ENCODE measurements around the gene ZNF592. TPM values are rescaled to one million over a fixed set of nuclear protein-coding genes. Genes with fewer than 3 reads are reported as not detected.
"Not testable (repeated sequence)": the region's sequence is repeated elsewhere in the genome, so short reads cannot be mapped to it uniquely, and the experiment has no call there.

The ZNF592 gene
- total and polyA plus RNA-seq, 8 donors, result 3.8 to 36.8 (median 9.8) TPM

DNA sequence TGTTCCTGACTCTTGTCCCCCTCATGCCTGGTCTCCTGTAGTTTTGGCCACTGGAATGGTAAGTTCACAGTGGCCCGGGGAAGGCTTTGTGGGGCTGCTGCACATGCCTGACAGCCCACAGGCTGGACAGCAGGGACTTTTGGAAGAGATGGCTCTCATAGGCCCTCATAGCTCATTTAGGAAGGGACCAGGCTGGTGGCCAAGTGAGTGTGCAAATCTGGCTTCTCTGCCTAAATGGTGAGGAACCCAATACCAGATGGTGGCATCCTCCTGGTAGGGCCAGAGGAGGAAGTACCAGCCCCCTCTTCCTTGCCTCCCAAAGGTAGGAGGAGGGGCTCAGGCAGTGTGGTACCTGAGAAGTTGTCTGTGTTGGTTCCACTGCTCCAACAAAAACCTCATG is 94.4 kb downstream of the ZNF592 start:
- Histone ChIP-seq H3K9me3 (peaks cover 0 to 14% (median 9%) of the 10 kb centered on the region in 4 donors), H3K36me3 (peaks cover 0 to 3% (median 0%) of the 10 kb centered on the region in 4 donors), H3K4me3 (no peak overlapping the region), H3K27ac (peak overlapping the region in 4 of 5 donors; percentile 26 to 96 (median 92)), H3K27me3 (no peaks in the 10 kb centered on the region), H3K4me1 (peaks cover 25 to 71% (median 44%) of the 10 kb centered on the region in 4 donors)
- no peak for DNase-seq
- WGBS, 5 donors, result 86 to 100% (median 91%) methylated on average over 1 of the region's 1 CpG
- intact Hi-C loops (cut with DNase I; ENCODE audit: low total_unique reads), result no loop called here
- TF ChIP-seq POLR2A (IDR thresholded peaks at IDR 0.05) (no peak), POLR2AphosphoS5 (IDR thresholded peaks at IDR 0.05) (no peak), EP300 (IDR thresholded peaks at IDR 0.05) (no peak)
- TF ChIP-seq, protein P1, sequence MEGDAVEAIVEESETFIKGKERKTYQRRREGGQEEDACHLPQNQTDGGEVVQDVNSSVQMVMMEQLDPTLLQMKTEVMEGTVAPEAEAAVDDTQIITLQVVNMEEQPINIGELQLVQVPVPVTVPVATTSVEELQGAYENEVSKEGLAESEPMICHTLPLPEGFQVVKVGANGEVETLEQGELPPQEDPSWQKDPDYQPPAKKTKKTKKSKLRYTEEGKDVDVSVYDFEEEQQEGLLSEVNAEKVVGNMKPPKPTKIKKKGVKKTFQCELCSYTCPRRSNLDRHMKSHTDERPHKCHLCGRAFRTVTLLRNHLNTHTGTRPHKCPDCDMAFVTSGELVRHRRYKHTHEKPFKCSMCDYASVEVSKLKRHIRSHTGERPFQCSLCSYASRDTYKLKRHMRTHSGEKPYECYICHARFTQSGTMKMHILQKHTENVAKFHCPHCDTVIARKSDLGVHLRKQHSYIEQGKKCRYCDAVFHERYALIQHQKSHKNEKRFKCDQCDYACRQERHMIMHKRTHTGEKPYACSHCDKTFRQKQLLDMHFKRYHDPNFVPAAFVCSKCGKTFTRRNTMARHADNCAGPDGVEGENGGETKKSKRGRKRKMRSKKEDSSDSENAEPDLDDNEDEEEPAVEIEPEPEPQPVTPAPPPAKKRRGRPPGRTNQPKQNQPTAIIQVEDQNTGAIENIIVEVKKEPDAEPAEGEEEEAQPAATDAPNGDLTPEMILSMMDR (IDR thresholded peaks at IDR 0.05), result no peak

GRCh38 chr15:84844964-84845363 is 96.6 kb downstream of the ZNF592 start:
- intact Hi-C loops (cut with DNase I; ENCODE audit: low total_unique reads), result no loop called here
- 21 to 48% (median 25%) methylated on average over 2 of the region's 2 CpGs for WGBS, 5 donors
- H3K9me3 ChIP-seq, result peaks cover 0 to 14% (median 9%) of the 10 kb centered on the region in 4 donors
- no peak overlapping the region for H3K4me3 ChIP-seq
- TF ChIP-seq POLR2A (IDR thresholded peaks at IDR 0.05), result no peak
- TF ChIP-seq POLR2AphosphoS5 (IDR thresholded peaks at IDR 0.05), result no peak
- TF ChIP-seq, protein P1 (IDR thresholded peaks at IDR 0.05), result no peak
- TF ChIP-seq EP300 (IDR thresholded peaks at IDR 0.05), result no peak
- no peak for DNase-seq
- H3K36me3 ChIP-seq, result no peaks in the 10 kb centered on the region
- no peaks in the 10 kb centered on the region for H3K27me3 ChIP-seq
- peak overlapping the region; percentile 7 to 96 (median 77) for H3K27ac ChIP-seq
- H3K4me1 ChIP-seq, result peaks cover 23 to 57% (median 36%) of the 10 kb centered on the region in 4 donors

- Histone ChIP-seq H3K4me1 (peaks cover 16 to 50% (median 30%) of the 10 kb centered on the region in 4 donors), H3K9me3 (peaks cover 0 to 14% (median 9%) of the 10 kb centered on the region in 4 donors), H3K27ac (peak overlapping the region in 4 of 5 donors; percentile 64 to 96 (median 78))
- H3K36me3 ChIP-seq; intact Hi-C loops (cut with DNase I; ENCODE audit: low total_unique reads); H3K4me3 ChIP-seq; H3K27me3 ChIP-seq: not testable (repeated sequence)
- TF ChIP-seq, protein P1 (IDR thresholded peaks at IDR 0.05), result peak in 5 of 7 experiments; percentile 58 to 77 (median 70)
- TF ChIP-seq POLR2AphosphoS5 (IDR thresholded peaks at IDR 0.05), result peak in 1 of 3 donors; percentile 34
- peak; percentile 52 to 78 for DNase-seq
- WGBS, 5 donors, result 47 to 67% (median 63%) methylated on average over 7 of the region's 7 CpGs
Measured at GRCh38 chr15:84845631-84846030, 97.2 kb downstream of the ZNF592 start.

GRCh38 chr15:84846269-84846668 is 97.9 kb downstream of the ZNF592 start:
- Histone ChIP-seq H3K4me1 (peaks cover 14 to 44% (median 24%) of the 10 kb centered on the region in 4 donors), H3K27me3 (no peaks in the 10 kb centered on the region), H3K27ac (no peak overlapping the region), H3K9me3 (peaks cover 0 to 14% (median 9%) of the 10 kb centered on the region in 4 donors), H3K36me3 (no peaks in the 10 kb centered on the region), H3K4me3 (no peak overlapping the region)
- no peak for DNase-seq
- intact Hi-C loops (cut with DNase I; ENCODE audit: low total_unique reads), result no loop called here
- TF ChIP-seq EP300 (IDR thresholded peaks at IDR 0.05) (no peak), POLR2A (IDR thresholded peaks at IDR 0.05) (no peak), POLR2AphosphoS5 (IDR thresholded peaks at IDR 0.05) (no peak)
- TF ChIP-seq, protein P1 (IDR thresholded peaks at IDR 0.05), result no peak
- 82 to 100% (median 97%) methylated on average over 1 of the region's 1 CpG for WGBS, 5 donors
